ENCODE data around the gene TUBB4B.

The TUBB4B gene

DNA sequence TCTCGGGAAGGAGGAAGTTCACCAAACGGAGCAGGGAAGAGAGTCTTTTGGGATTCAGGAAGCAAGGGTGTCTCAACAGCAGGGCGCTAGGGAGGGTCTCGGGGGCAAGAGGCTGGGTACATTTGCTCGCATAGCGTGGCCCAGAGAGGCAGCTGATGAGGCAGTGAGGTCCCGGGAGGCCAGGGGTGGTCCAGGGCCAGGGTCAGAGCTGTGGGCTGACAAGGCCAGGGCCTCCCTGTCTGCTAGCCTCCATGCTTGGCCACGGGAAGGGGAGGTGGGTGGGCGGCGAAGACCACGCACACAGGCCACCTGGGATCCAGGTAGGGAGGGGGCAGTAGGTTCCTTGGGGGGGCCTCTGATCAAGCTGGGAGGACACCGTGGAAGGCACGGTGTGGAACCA lies 29.6 kb upstream of the TUBB4B start:
- H3K4me3 ChIP-seq (ENCODE audit: low read depth, low read length): no peak overlapping the region

DNA sequence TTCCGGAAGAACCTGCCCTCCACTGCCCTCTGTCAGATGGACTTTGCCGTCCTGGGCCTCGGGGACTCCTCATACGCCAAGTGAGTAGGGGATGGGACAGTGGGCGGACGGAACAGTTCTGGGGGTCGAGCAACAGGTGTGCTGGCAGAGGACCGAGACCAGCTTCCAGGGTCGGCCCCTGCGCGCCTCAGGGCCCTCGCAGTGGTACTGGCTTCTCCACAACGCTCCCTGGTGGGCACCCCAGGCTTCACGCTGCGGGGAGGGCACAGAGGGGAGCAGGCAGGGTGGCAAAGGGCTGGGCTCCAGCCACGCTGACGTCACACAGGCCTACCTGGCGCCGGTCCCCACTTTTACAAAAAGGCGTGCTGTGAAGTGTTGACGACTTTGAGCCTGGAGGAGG lies 28.6 kb upstream of the TUBB4B start:
- H3K4me3 ChIP-seq (ENCODE audit: low read depth, low read length): no peak overlapping the region

- H3K4me3 ChIP-seq (ENCODE audit: low read depth, low read length): no peak overlapping the region
Observed at GRCh38 chr9:137213160-137214060, 27.7 kb upstream of the TUBB4B start.

- no peak overlapping the region for H3K4me3 ChIP-seq (ENCODE audit: low read depth, low read length)
Observed at GRCh38 chr9:137214620-137215019, 26.5 kb upstream of the TUBB4B start.

DNA sequence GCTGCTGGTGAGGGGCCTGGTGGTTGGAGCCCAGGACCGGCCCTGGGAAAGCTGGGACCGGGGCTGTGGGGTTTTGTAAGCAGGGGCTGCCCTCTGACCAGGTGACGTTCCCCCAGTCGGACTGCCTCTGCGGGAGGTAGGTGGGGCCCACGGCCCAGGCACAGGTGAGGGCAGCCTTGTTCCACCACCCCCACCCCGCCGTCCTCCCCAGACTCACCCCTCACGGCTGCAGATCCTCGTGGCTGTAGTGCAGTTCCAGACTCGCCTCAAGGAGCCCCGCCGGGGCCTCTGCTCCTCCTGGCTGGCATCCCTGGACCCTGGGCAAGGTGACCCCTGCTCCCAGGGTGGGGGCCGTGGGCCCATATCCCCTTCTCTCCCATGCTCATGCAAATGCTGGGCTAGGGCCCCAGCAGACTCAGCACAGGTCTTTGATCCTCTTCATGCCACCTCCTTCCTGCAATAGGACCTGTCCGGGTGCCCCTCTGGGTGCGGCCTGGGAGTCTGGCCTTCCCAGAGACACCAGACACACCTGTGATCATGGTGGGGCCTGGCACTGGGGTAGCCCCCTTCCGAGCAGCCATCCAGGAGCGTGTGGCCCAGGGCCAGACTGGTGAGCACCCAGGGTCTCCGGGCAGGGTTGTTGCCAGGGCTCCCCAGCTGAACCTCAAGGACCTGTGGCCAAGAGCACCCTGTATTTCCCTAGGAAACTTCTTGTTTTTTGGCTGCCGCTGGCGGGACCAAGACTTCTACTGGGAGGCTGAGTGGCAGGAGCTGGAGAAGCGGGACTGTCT lies 25.7 kb upstream of the TUBB4B start:
- H3K4me3 ChIP-seq (ENCODE audit: low read depth, low read length): no peak overlapping the region

- no peak overlapping the region for H3K4me3 ChIP-seq (ENCODE audit: low read depth, low read length)
Observed at GRCh38 chr9:137216188-137216965, 24.7 kb upstream of the TUBB4B start.

- H3K4me3 ChIP-seq (ENCODE audit: low read depth, low read length): no peak overlapping the region
Observed at GRCh38 chr9:137217276-137218211, 23.5 kb upstream of the TUBB4B start.

DNA sequence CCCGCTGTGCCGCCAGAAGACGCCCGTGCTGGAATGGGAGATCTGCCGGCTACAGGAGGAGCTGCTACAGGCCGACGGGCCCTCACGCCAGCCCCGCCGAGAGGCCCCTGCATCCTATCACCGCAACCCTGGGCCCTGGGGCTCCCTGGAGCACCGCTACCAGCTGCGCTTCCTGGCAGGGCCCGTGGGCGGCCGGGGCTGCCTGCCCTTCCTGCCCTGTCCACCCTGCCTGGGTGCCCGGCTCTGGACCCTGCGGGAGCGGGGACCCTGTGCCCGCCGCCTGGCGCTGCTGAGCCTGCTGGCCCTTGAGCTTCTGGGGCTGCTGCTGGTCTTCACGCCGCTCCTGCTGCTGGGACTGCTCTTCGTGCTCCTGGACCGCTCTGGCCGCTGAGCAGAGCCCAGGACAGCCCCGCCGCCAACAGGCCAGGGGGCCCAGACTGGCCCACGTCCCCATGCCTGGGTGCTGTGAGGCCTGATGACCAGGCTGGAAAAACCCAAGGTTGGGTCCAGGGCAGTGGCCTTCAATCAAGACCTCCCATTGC lies 22.8 kb upstream of the TUBB4B start:
- no peak overlapping the region for H3K4me3 ChIP-seq (ENCODE audit: low read depth, low read length)

- no peak overlapping the region for H3K4me3 ChIP-seq (ENCODE audit: low read depth, low read length)
Observed at GRCh38 chr9:137218754-137219271, 22.3 kb upstream of the TUBB4B start.

DNA sequence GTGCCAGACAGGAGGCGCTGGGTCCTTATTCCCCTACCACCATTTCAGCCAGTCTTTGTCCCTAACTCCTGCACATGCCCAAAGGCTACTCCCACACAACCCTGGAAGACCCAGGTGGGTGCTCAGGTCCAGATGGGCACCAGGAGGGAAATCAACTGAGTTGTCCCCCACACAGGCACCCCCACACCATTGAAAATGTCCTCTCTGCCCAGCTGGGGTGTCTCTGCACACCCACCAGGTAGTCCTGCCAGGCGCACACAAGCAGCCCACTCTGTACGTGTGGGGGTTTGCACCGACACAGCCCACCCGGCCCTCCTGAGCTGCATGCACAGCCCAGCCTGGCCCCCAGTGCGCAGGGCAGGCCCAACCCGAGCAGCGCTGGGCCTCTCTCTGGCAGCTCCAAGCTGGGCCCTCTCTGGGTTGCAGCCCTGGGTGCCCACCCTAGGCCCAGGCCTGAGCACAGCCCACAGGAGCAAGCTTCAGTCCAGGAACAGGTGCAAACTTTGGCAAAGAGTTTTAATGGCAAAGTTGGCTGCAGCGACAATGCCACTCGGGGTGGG lies 21.2 kb upstream of the TUBB4B start:
- no peak overlapping the region for H3K4me3 ChIP-seq (ENCODE audit: low read depth, low read length)

- H3K4me3 ChIP-seq (ENCODE audit: low read depth, low read length): no peak overlapping the region
Observed at GRCh38 chr9:137220317-137221094, 20.6 kb upstream of the TUBB4B start.

- H3K4me3 ChIP-seq (ENCODE audit: low read depth, low read length): no peak overlapping the region
Observed at GRCh38 chr9:137221095-137221505, 20.0 kb upstream of the TUBB4B start.

DNA sequence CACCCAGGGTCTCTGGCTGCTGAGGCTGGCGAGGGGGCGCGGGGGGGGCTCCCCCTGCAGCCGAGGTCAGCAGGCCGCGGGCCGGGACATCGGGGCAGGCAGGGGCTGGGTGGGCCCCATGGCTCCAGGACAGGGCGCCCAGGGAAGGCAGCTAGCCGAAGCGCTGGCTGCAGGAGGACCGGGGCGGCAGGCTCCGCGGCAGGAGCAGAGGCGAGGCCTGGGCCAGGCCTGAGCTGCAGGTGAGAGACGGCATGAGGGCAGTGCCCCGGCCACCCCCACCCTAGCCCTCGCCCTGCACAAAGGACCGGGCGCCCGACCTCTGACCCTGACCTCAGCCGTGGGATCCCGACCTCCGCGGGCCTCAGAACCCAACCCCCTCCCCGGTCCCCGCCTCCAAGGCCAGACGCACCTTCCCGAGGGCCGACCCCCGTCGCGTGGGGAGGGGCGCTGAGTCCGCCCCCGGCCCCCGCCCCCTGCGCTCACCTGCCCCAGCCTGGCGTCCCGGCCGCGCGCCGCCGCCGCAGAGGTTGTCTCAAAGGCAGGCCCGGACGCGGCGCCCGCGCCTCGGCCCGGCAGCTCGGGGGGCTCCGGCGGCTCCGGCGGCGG lies 19.5 kb upstream of the TUBB4B start:
- H3K4me3 ChIP-seq (ENCODE audit: low read depth, low read length): peak overlapping the region; percentile 24

GRCh38 chr9:137222190-137223077 lies 18.7 kb upstream of the TUBB4B start, which contains the start of gene RNF208:
RNF208 (minus strand) TSS chr9:137222240; CDS start chr9:137221212, 1,028 bp downstream.
- peak within 1 kb of the TSS; percentile 24 for H3K4me3 ChIP-seq (ENCODE audit: low read depth, low read length)

- H3K4me3 ChIP-seq (ENCODE audit: low read depth, low read length): peak overlapping the region; percentile 81
Observed at GRCh38 chr9:137223078-137223970, 17.8 kb upstream of the TUBB4B start.

All from iPS-11a (cell line).